NCI-H2171 treated with DMSO at 0.1 percent for 48 hours (cell line): ENCODE results near the gene DPYD.
A peak's percentile ranks its signal among the peaks of the same experiment; 100 is the strongest.

Source experiments
- DNase-seq: peaks from one replicate; lab custom pipeline; 2025; lab: John Stamatoyannopoulos, UW

DPYD gene

DNA sequence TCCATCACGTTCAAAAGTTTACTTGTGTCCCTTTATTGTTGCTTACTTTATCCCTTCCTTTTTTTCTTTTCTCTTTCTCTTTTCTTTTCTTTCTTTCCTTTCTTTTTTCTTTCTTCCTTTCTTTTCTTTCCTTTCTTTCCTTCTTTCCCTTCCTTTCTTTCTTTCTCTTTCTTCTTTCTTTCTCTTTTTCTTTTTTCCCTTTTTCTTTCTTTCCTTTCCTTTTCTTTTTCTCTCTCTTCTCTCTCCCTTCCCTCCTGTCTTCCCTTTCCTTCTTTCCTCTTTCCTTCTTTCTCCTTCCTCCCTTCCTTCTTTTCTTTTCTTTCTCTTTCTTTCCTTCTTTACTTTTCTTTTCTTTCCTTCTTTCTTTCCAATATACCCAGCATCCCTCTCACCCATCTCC is 391.2 kb downstream of the DPYD start:
- no peak for DNase-seq

DNA sequence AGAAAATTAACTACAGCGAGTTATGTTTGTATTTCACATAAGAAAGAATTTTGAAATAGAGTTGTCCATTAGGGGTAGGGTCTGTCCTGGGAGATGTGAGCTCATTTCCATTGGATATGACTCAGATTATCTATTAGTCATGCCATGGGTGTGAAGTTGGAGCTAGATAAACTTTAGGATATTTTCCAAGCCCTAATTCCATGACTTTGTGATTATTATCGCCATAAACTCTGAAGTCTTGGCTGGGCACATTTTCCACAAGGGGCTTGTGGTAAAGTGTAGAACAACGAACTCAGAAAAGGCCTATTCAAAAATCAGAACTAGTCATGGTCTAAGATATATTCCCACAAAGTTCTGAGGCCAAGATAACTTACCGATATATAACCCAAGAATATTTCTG is 396.6 kb downstream of the DPYD start:
- no peak for DNase-seq

DNA sequence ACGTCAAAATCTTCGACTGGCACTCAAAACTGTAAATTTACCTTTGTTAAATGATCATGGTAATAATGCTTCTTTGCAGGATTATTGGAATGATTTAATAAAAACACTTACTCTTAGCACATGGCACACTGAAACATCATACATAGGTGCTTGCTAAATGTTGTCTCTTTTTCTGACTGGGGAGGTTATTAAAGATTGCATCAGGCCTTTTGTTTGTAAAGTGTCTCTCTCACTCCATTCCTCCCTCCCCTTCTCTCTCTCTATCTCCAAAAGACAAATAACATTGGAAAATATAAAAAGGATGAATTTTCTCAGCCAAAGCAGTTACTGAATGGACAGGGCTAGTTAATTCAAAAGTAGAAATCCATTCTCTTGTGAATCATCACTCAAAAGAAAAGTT is 404.2 kb downstream of the DPYD start:
- DNase-seq = no peak

DNA sequence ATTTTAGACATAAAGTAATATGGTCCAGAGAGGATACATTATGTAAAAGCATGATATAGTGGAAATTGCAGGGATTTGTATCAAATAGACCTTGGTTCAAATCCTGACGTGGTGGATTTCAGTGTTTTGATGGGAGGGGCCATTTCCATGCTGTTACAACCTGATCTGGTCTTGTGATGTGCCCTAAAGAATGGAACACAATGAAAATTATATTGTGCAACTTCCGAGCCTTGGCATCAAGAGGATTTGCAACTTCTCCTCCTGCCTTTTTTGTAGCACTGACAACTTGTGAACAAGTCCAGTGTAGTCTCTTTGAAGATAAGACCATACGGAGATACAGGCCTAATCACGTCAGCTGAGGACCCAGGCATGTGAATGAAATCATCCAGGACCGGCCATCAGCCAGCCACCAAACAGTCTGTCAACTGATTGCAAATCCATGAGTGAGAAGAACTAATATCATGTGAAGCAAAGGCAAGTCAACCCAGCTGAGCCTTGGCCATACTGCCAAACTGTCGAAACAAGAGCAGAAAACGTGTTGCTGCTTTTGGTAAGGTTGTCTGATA is 412.1 kb downstream of the DPYD start:
- DNase-seq = no peak

DNA sequence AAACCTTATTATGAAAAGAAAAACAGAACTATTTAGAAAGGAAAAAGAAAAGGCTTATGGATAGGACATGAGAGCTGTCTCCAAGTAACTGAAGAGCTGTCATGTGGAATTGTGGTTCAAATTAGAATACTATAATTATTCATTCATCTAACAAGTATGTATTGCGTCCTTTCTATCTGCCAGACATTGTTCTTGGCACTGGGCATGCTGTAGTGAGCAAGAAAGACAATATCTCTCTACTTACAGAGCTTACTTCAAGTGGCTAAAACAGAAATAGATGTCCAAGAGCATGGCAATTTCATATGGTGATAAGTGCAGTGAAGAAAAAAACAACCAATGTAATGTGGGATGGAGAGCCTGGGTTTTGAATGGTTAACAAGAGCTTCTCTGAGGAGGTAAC is 413.0 kb downstream of the DPYD start:
- no peak for DNase-seq

DNA sequence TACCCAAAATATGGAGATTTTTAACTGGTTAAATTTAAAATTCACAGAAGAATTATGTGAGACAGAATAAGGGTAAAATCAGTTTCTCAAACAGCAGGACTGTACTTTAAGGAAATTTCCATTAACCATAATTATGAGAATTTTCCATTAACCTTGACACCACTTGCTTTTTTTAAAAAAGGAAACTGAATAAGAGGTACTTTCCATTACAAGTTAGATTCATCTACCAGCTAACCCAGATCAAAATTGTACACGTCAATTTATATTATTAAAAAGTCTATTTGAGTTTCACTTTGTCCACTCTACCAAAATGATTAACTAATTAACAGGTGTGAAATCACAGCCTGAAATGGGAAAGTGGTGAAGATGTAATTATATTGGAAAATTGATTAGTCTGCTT is 414.5 kb downstream of the DPYD start:
- DNase-seq = no peak

DNA sequence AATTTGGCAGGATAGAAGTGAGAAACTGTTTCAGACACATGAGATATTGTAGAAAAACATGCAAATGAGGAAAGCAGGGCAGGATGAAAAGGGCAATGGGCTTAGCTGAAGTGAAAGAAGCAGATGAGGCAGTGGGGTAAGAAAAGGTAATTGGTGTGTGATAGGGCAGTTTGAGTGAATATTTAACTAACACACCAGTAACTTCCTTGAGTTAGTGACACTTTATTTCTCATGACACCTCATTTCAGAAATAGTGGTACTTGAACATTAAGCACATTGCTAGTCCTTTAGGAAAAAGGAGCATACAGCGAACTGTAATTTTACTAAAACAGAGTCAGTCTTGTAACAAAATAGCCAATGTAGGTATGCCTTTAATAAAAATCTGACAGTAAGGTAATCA is 415.0 kb downstream of the DPYD start:
- DNase-seq = no peak

DNA sequence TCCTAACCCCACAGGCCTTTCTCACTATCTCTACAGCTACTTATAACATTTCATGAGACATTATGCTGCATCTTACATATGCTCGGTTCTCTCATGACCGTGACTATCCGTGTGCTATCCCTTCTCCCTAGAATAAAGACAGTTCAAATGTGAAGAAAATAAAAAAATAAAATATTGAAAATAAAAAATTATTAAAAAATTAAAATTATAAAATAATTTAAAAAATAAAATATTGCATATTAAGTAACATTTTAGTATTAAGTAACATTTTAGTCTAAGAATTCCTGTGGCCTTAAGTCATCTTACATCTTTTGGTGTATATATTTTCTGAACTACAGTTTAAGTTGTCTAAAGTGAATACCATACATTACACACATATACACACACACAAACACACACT is 415.5 kb downstream of the DPYD start:
- no peak for DNase-seq

DNA sequence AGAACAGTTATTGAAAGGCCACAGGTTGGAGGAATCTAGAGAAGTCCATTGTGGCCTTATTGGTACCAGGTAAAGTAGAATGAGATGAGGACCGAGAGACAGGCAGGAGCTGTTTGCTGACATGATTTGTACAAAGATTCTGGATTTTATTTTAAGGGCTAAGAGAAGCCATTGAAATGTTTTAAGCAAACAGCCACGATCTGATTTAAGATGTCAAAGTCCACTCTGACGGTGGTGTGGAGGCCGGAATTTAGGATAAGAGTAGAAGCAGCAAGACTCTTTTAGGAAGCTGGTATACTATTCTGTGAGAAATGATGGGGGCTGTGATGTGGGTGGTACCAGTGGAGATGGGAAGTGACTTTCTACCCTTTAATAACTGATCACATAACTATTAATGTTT is 418.5 kb downstream of the DPYD start:
- DNase-seq = no peak

DNA sequence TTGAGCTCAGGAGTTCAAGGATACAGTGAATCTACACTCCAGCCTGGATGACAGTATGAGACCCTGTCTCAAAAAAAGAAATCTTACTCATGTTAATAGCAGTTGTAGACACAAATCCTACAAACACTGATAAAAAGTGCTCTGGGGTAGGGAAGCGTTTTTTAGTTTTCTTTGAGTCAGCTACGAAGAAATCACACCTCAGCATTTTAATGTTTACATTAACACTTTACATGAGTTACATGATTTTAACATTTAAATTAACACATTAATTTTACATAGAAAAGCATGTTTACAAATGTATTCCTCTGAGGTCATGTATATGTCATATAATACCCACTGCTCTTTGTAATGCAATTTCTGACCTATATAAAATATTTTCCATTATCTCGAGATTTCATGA is 419.2 kb downstream of the DPYD start:
- no peak for DNase-seq

DNA sequence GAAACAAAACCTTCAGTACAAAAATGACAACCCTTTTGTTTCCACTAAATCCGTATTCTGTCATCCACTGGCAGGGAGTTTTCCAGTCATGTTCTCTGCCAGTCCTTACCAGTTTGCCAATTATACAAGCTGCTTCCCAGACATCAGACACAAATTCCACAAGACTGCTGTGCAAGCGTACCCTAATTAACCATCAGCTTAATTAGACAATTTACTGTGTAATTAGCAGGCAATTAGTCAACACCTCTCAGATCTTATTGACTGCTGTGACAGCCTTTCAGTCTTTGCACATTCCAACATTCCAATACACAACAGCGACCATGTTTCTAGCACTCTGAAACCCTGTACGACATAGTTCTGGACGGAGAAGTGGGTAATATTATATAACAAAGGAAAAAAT is 420.1 kb downstream of the DPYD start:
- DNase-seq = no peak

DNA sequence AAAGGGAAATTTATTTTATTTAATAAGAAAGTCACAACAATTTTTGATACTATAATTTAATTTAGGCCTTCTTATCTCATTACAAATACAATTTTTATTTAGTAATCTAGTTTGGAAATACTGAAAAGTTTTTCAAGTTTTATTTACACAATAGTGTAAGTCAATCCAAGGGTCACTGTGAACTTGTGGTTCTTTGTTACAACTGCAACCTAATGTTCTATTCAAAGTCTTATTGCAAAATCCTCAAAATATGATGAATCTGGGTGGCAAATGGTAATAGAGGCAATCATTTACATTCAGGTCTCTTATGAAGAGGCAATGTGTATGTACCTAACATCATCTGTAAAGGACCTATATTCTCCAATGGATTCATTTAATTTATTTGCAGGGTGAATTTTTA is 421.2 kb downstream of the DPYD start:
- DNase-seq = no peak

DNA sequence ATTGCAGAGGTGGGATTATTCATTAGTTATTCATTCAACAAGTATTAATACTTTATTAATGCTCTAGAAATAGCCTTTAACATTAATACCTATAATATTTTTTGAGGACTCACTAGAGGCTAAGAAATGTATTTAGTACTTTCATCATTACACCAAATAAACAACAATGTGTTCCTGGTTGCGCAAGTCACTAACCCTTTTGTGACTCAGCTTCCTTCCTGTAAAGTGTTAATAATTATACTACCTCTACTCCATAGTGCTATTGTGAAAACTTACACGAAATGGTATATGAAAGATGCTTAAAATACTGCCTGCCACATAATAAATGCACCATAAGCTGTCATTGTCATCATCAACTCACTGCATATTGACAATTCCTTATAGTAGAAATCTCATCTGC is 431.0 kb downstream of the DPYD start:
- no peak for DNase-seq

DNA sequence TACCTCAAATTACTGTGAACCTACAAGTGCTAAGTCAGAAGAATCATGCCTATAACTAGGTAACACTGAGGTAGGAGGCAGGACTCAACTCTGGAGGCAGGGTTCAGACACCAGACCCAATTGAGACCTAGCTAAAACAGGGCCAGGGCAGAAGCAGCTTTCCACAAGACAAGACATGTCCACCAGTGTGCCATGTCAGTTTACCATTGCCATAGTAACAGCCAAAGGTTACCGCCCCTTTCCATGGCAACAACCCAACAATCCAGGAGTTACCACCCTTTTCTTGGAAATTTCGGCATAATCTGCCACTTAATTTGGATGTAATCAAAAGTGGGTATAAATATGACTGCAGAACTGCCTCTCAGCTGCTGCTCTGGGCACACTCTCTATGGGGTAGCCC is 432.3 kb downstream of the DPYD start:
- DNase-seq = peak; percentile 1

DNA sequence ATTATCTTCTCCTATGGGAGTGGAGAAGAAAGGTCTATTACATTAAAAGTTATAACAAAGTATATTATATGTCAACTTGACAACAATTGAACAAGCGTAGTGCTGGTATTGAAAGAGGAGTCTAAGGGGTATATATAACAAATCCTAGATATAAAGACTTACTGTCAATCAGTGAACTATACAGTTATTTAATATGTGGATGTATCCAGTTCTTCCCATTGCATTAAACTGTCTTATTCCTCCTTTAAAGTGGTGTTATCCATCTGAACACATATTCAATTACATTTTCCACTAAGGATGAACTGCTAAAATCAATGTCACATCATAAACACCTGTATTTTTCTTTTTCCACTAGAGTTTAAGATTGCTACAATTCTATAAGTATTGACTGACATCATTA is 438.8 kb downstream of the DPYD start:
- no peak for DNase-seq

DNA sequence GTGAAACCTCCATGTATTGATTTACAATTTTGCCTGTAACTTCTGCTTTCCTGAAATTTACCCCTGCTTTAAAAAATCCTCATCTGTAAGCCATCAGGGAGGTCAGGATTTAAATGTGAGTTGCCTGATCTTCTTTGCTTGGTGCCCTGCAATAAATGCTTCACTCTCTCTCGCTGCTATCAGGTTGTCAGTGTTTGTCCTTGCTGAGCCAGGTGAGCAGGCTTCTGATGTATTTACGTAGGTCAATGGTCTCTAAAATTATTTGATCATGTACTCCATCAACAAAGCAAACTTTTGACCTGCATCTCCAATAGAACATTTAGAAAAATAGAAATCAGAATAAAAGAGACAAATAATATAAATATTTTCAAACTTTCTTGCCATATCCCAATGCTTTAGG is 453.4 kb downstream of the DPYD start:
- no peak for DNase-seq

DNA sequence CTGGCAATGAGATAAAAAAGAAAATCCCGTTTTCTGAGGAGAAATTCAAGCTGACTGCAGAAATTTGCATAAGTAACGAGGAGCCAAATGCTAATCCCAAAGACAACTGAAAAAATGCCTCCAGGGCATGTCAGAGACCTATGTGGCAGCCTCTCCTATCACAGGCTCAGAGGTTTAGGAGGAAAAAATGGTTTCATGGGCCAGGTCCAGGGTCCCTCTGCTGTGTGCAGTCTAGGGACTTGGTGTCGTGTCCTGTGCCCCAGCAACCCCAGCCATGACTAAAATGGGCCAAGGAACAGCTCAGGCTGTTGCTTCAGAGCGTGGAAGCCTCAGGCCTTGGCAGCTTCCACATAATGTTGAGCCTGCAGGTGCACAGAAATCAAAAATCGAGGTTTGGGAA is 456.5 kb downstream of the DPYD start:
- DNase-seq = no peak

DNA sequence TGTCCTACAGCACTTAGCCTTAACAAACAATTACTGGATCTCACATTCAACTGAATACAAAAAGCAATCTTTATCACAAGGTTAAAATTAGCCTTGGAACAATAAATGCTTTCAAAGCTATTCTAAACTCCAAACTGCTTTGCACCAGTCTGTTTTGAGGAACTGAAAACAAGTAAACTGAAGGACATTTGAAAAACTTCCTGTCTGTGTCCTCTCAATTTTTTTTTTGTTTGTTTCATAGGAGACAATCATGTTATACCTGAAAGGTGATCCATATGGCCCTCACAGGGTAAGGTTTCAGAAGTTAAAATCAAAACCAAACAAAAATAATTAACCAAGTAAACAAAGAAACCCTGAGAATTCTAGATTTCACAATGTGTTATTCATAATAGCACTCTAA is 459.1 kb downstream of the DPYD start:
- DNase-seq = no peak

DNA sequence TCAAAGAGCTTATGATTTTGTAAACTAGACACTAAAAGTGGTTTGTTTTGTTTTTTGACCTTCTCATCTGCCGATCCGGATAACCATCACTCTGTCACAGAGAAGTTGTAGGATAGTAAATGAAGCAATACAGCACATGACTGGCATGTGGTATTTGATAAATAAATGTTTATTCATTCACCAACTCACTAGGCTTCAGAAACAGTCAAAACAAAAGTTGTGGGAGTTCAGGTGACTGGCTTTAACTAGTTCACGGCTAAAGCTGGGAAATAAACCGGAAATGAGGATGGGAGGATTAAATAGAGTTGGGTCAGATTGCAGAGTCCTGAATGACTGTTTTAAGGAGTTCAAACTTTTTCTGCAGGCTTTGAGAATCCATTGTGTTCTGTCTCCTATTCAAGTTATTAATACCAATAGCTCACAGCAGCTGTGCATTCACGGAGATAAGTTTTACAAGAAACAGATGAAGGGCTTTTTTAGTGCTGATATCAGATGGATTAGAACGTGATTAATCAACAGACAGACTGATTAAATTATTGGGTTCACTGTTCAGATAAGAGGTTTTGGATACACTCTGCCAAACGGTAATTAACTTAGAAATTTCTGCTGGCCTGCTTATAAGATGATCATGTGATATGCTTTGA is 463.3 kb downstream of the DPYD start:
- no peak for DNase-seq

DNA sequence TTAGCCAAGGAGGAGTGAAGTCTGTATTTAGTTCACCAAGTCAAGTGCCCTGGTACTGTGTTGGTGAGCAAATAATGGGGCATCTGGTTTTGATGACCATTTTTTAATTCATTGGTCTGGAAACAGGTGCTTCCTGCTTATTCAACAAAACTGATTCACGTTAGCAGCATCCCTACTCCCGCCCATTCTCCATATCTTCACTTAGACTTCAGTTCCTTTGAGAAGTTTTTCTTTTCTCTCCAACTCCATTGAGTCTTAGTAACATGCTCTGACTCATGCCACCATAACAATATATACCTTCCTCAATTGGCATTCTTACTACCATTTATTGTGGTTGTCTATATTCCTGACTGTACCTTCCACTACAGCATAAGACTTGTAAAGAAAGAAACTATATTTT is 468.9 kb downstream of the DPYD start:
- no peak for DNase-seq

DNA sequence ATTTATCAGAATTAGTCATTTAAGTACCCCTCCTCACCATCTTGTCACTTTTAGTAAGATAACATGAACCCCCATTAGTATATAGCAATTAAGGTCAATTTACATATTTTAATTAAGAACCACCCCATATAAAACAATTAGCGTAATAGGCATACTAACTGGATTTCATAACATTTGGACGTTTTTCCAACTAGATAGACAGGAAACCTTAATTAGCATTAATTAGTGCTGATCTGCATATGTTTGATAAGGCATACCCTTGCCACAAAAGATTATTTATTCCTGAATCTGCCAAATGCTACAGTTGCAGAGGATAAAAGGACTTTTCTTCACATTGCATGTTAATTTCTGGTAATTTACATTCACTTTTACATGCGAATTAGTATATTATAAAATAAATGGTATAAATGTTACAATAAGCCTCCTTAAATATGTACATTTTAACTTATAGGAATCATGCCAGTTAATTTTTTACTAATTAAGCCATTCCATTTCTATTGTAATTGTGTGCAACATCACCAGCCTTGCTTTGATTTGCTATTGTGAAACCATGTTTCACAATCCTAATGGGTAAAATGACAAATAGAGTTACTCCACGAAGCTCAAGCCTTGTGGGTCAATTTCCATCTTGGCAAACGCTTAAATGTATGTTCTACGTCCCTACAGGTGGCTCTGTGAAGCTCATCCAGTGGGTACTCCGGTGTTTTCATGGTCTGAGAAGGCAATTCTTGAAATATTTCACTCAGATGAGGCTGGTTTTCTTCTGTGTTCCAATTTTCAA is 469.6 kb downstream of the DPYD start:
- DNase-seq = no peak

DNA sequence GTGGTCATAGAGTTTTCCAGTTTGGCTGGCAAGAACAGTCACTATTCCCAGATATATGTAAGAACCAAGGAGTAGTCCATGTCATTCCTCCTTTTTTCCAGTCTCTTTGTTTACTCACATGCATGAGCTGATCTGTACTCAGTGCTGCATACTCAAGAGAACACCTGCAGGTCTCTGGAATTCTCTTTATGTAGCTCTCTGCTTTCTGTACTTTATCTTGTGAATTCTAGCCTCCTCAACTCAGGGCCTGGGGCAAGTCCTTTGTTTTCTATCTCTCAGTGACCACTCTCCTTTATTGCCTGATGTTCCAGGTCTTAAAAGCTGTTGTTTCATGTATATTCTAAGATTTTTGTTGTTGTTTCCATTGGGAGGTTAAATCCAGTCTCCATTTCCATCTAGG is 478.9 kb downstream of the DPYD start:
- no peak for DNase-seq

DNA sequence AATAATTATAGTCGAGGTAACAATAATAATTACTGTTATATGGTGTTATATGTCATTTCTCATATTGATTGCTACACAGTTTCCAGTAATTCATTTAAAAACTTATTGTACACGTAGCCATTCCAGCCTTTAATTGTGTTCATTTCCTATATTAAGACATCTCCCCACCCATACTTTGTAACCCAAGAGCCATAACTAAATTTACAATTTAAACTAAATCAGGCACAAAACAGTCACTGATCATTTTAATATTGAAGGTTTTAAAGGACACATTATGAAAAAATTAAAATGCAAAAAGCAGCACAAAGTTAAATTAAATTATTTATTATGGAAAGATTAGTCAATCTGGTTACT is 487.0 kb downstream of the DPYD start:
- no peak for DNase-seq
